NB4 (cell line): ENCODE results near the gene CSNK2A1.

Source experiments
- CTCF ChIP-seq: IDR thresholded peaks from one replicate; pipeline ENCODE4 v1.5.1; 2012; ENCODE audit warnings: low read depth, low read length
- POLR2A ChIP-seq: IDR thresholded peaks from 2 replicates; pipeline ENCODE4 v1.6.1; 2011; ENCODE audit warnings: mild to moderate bottlenecking; ENCODE audit not compliant: insufficient read length; ENCODE audit errors: extremely low read depth

DNA sequence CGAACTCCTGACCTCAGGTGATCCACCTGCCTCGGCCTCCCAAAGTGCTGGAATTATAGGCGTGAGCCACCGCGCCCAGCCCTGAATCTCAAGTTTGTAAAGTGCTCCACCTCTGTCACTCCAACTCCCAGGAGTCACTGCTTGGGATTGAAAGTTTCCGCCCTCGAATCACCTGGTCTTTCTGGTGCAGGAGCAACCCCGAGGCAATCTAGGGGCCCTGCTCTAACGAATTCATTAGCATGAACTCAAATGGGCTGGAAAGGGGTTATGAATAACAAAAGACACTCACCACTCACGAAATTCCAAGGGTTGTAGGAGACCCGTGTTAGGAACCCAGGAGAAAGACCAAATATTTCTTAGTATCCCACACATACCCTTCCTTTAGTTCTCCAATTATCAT lies 109.4 kb downstream of the CSNK2A1 start:
- TF ChIP-seq CTCF: no peak
- TF ChIP-seq POLR2A: no peak
